Panc1 (cell line): Measurements from ENCODE around the gene CLMP. TPM values are rescaled to one million over a fixed set of nuclear protein-coding genes. Genes with fewer than 3 reads are reported as not detected.

ENCODE experiments used
- ATAC-seq: fragments of 200-7000 bp; cut with Tn5 transposase; 2 replicates; pipeline ENCODE4 v1.9.1; 2020; ENCODE audit warnings: mild to moderate bottlenecking, moderate library complexity
- BruUV-seq: library from RNA; stranded (reverse); fragments of 400-500 nt; replicated peaks from 2 replicates; lab custom pipeline; 2021; lab: Mats Ljungman, UMichigan
- CTCF ChIA-PET: fragments of 300-600 bp; sonication (Branson Sonifier 250); formaldehyde crosslinking; loops from one replicate; lab custom pipeline; 2022; ENCODE audit warnings: antibody characterized with exemption; lab: Charles Lee
- POLR2A ChIA-PET: fragments of 300-600 bp; sonication (Branson Sonifier 250); formaldehyde crosslinking; loops from one replicate; lab custom pipeline; 2022; ENCODE audit warnings: antibody characterized with exemption; lab: Charles Lee
- DNase-seq: peaks from one replicate; pipeline ENCODE4 v3.0.0-alpha.2; 2010; ENCODE audit warnings: low read depth, low spot score
- H3K27ac ChIP-seq: 2 replicates; pipeline ENCODE4 v1.5.1; 2011; ENCODE audit warnings: mild to moderate bottlenecking, low read length, inconsistent platforms
- H3K27me3 ChIP-seq: fragments of 200-500 bp; sonication (Bioruptor generic); 2 replicates; pipeline ENCODE4 v1.6.0; 2014; ENCODE audit warnings: low read length, inconsistent platforms; ENCODE audit not compliant: control insufficient read depth, insufficient read depth
- H3K36me3 ChIP-seq: fragments of 200-500 bp; sonication (Bioruptor generic); 2 replicates; pipeline ENCODE4 v1.5.1; 2014; ENCODE audit warnings: inconsistent platforms, mild to moderate bottlenecking, low read length, moderate library complexity; ENCODE audit not compliant: control insufficient read depth, insufficient read depth
- H3K4me1 ChIP-seq: 2 replicates; pipeline ENCODE4 v1.5.1; 2011; ENCODE audit warnings: inconsistent platforms, mild to moderate bottlenecking, low read length, moderate library complexity; ENCODE audit not compliant: control insufficient read depth, insufficient read depth
- H3K4me3 ChIP-seq, 2 experiments: 2 replicates each; pipeline ENCODE4 v1.5.1; 2011 to 2012; ENCODE audit warnings: low read depth in 2 of 2, low read length in 2 of 2, mild to moderate bottlenecking in 2 of 2, inconsistent platforms in 1 of 2, moderate library complexity in 1 of 2
- H3K9me3 ChIP-seq: fragments of 200-500 bp; sonication (Bioruptor generic); 2 replicates; pipeline ENCODE4 v1.5.1; 2014; ENCODE audit warnings: low read depth, mild to moderate bottlenecking, inconsistent platforms, low read length, moderate library complexity; ENCODE audit not compliant: control insufficient read depth, insufficient read depth
- POLR2AphosphoS5 ChIP-seq: IDR thresholded peaks from 2 replicates; pipeline ENCODE4 v1.6.1; 2012; ENCODE audit warnings: mild to moderate bottlenecking, low read depth, low read length, moderate library complexity
- SIN3A ChIP-seq: IDR thresholded peaks from 2 replicates; pipeline ENCODE4 v1.6.1; 2012; ENCODE audit warnings: low read depth, mild to moderate bottlenecking, low read length, moderate library complexity, borderline replicate concordance; ENCODE audit not compliant: insufficient read depth
- TCF7L2 ChIP-seq: IDR thresholded peaks from 2 replicates; pipeline ENCODE4 v1.6.1; 2011; ENCODE audit warnings: mild to moderate bottlenecking, low read depth, low read length, inconsistent platforms
- in situ Hi-C: cut with HindIII; loops from 2 replicates; pipeline ENCODE4 v1.10.0; 2016; ENCODE audit warnings: low sequenced_read_pairs, low pct_unique_long_range_greater_than_20kb
- intact Hi-C: fragments of 100-400 bp; cut with micrococcal nuclease; formaldehyde crosslinking; loops from one replicate; pipeline ENCODE4 v1.10.0; 2022; ENCODE audit not compliant: unreplicated experiment
- total RNA-seq: library from RNA; stranded (reverse); gene quantifications from one replicate; pipeline ENCODE4 v1.2.1, GENCODE V29; 2021; ENCODE audit not compliant: unreplicated experiment
- TF ChIP-seq, protein P1 (sequence below), 2 experiments: IDR thresholded peaks; 2 replicates each; pipeline ENCODE4 v1.6.1; 2011 to 2012; ENCODE audit warnings: low read depth in 2 of 2, control low read depth in 1 of 2, low read length in 1 of 2, mild to moderate bottlenecking in 1 of 2, moderate library complexity in 1 of 2; ENCODE audit not compliant: insufficient read depth in 1 of 2
- TF ChIP-seq, protein P2 (sequence below): fragments of 450-650 bp; IDR thresholded peaks from 2 replicates; pipeline ENCODE4 v1.5.1; 2017; ENCODE audit warnings: mild to moderate bottlenecking

CLMP gene
- total RNA-seq, 1 experiment from 2014 or later: 1.5 TPM

DNA sequence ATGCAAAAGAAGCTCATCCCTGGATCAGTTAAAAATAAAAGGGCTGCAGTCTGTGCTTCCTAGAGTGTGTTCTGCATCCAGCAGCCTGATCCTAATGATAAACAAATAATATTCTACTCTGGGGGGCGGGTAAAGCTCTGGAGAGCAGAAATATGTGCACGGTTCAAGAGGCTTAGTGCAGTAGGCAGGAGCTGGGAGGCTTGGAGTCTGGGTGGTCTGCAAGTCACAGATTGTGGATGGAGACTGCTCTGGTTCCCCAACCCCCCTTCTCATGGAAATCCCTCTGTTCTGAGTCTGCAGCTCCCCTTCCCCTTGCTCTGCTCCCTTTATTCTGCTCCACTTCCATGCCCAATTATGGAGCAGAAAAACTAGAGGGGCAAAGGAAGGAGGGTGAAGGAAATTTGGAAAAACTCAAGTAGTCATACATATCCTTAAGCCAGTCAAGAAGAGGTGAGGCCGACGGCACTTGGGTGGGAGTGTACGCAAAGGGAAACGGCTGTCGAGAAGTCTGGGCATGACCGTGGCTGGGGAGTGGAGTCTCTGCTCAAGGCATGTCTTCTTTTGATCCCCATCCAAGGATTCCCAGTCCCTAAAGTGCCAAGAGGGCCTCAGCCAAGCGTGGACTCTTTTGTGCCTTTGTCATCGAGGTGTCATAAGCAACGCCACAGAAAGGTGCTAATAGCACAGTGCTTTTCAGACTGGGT, 16.3 kb upstream of the CLMP start:
- H3K27ac ChIP-seq: no peak overlapping the region
- intact Hi-C loops: no loop called here
- no peak for TF ChIP-seq TCF7L2
- TF ChIP-seq POLR2AphosphoS5: no peak
- no peak for TF ChIP-seq SIN3A
- TF ChIP-seq, protein P1, sequence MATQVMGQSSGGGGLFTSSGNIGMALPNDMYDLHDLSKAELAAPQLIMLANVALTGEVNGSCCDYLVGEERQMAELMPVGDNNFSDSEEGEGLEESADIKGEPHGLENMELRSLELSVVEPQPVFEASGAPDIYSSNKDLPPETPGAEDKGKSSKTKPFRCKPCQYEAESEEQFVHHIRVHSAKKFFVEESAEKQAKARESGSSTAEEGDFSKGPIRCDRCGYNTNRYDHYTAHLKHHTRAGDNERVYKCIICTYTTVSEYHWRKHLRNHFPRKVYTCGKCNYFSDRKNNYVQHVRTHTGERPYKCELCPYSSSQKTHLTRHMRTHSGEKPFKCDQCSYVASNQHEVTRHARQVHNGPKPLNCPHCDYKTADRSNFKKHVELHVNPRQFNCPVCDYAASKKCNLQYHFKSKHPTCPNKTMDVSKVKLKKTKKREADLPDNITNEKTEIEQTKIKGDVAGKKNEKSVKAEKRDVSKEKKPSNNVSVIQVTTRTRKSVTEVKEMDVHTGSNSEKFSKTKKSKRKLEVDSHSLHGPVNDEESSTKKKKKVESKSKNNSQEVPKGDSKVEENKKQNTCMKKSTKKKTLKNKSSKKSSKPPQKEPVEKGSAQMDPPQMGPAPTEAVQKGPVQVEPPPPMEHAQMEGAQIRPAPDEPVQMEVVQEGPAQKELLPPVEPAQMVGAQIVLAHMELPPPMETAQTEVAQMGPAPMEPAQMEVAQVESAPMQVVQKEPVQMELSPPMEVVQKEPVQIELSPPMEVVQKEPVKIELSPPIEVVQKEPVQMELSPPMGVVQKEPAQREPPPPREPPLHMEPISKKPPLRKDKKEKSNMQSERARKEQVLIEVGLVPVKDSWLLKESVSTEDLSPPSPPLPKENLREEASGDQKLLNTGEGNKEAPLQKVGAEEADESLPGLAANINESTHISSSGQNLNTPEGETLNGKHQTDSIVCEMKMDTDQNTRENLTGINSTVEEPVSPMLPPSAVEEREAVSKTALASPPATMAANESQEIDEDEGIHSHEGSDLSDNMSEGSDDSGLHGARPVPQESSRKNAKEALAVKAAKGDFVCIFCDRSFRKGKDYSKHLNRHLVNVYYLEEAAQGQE (IDR thresholded peaks at IDR 0.05; ENCODE audit: insufficient read depth in 1 of 2, low read depth in 2 of 2, low read length in 1 of 2): no peak
- TF ChIP-seq, protein P2, sequence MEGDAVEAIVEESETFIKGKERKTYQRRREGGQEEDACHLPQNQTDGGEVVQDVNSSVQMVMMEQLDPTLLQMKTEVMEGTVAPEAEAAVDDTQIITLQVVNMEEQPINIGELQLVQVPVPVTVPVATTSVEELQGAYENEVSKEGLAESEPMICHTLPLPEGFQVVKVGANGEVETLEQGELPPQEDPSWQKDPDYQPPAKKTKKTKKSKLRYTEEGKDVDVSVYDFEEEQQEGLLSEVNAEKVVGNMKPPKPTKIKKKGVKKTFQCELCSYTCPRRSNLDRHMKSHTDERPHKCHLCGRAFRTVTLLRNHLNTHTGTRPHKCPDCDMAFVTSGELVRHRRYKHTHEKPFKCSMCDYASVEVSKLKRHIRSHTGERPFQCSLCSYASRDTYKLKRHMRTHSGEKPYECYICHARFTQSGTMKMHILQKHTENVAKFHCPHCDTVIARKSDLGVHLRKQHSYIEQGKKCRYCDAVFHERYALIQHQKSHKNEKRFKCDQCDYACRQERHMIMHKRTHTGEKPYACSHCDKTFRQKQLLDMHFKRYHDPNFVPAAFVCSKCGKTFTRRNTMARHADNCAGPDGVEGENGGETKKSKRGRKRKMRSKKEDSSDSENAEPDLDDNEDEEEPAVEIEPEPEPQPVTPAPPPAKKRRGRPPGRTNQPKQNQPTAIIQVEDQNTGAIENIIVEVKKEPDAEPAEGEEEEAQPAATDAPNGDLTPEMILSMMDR: no peak
- H3K27me3 ChIP-seq: peaks cover 2% of the 10 kb centered on the region; the same call in 1 of the 2 replicates
- in situ Hi-C loops: no loop called here
- H3K4me1 ChIP-seq: no peaks in the 10 kb centered on the region
- H3K4me3 ChIP-seq: no peak overlapping the region
- DNase-seq: no peak
- H3K36me3 ChIP-seq: no peaks in the 10 kb centered on the region
- CTCF ChIA-PET: no interaction called here
- ATAC-seq: no peak
- no TSS peak for BruUV-seq
- POLR2A ChIA-PET: interaction anchor here (0.7 kb wide), 1 partner anchor 157 kb away, joined by 5 read pairs; no protein-coding TSS in a partner anchor
- H3K9me3 ChIP-seq: no peaks in the 10 kb centered on the region

- CTCF ChIA-PET: no interaction called here
- in situ Hi-C loops: no loop called here
- TF ChIP-seq POLR2AphosphoS5 (no peak), TCF7L2 (no peak), SIN3A (no peak)
- TF ChIP-seq, protein P2: no peak
- TF ChIP-seq, protein P1 (IDR thresholded peaks at IDR 0.05; ENCODE audit: insufficient read depth in 1 of 2, low read depth in 2 of 2, low read length in 1 of 2): no peak
- Histone ChIP-seq H3K36me3 (no peaks in the 10 kb centered on the region), H3K27ac (no peak overlapping the region), H3K9me3 (no peaks in the 10 kb centered on the region), H3K4me1 (no peaks in the 10 kb centered on the region), H3K4me3 (no peak overlapping the region), H3K27me3 (peaks cover 2% of the 10 kb centered on the region; the same call in 1 of the 2 replicates)
- no TSS peak for BruUV-seq
- intact Hi-C loops: no loop called here
- ATAC-seq (peak; percentile 12; the same call in 1 of the 2 replicates), DNase-seq (no peak)
- POLR2A ChIA-PET: no interaction called here
These were observed 14.5 kb upstream of the CLMP start for GRCh38 chr11:123209591-123209990.
